Measurements from ENCODE around the gene ABCB9. TPM values are rescaled to one million over a fixed set of nuclear protein-coding genes. Genes with fewer than 3 reads are reported as not detected.

ABCB9 gene
- total RNA-seq, 1 experiment from 2014 or later, result 4.6 TPM

- H3K27ac Mint-ChIP-seq, result no peak overlapping the region
- no peak for DNase-seq
- Histone ChIP-seq H2AK5ac (ENCODE audit: insufficient read length, low read length) (no peak overlapping the region), H3K23me2 (ENCODE audit: insufficient read length, low read depth, low read length, poor library complexity, severe bottlenecking) (no peaks in the 10 kb centered on the region), H2BK5ac (ENCODE audit: insufficient read length, low read length) (no peak overlapping the region), H3K27ac (ENCODE audit: insufficient read length, low read depth, low read length) (no peak overlapping the region), H3K56ac (ENCODE audit: insufficient read length, low read depth, low read length) (no peak overlapping the region), H2AFZ (ENCODE audit: low read length) (no peak overlapping the region), H3K9ac (ENCODE audit: extremely low read depth, insufficient read length, low read length) (no peak overlapping the region), H3K14ac (ENCODE audit: insufficient read depth, low read length) (no peak overlapping the region), H3K4ac (ENCODE audit: low read depth, low read length) (no peak overlapping the region), H3K9me3 (ENCODE audit: control insufficient read depth, low read depth, low read length) (no peaks in the 10 kb centered on the region), H4K91ac (ENCODE audit: insufficient read length, low read depth, low read length) (no peak overlapping the region), H3K27me3 (ENCODE audit: insufficient read depth, low read length) (no peaks in the 10 kb centered on the region), H2BK120ac (ENCODE audit: low read depth, low read length, poor library complexity, severe bottlenecking) (no peak overlapping the region), H3K23ac (ENCODE audit: insufficient read length, low read depth, low read length) (no peak overlapping the region), H4K5ac (ENCODE audit: insufficient read length, low read depth, low read length) (no peak overlapping the region), H2BK20ac (ENCODE audit: low read depth, low read length, poor library complexity, severe bottlenecking) (no peak overlapping the region), H4K20me1 (ENCODE audit: control insufficient read depth, insufficient read depth, insufficient read length) (no peaks in the 10 kb centered on the region), H4K8ac (replicated peaks; ENCODE audit: insufficient read length, low read depth, low read length) (no peak overlapping the region), H2BK12ac (ENCODE audit: insufficient read length, low read depth, low read length) (no peak overlapping the region), H3K4me1 (ENCODE audit: insufficient read depth, low read length) (no peaks in the 10 kb centered on the region), H3K18ac (ENCODE audit: insufficient read length, low read depth, low read length) (no peak overlapping the region), H2BK15ac (ENCODE audit: low read depth, low read length) (no peak overlapping the region), H3K79me2 (ENCODE audit: insufficient read depth, low read length) (no peaks in the 10 kb centered on the region), H3K4me2 (ENCODE audit: insufficient read depth, insufficient read length, low read length) (no peak overlapping the region), H3K79me1 (ENCODE audit: insufficient read depth, low read depth, low read length, poor library complexity, severe bottlenecking) (no peaks in the 10 kb centered on the region), H3T11ph (ENCODE audit: low read length) (no peak overlapping the region)
- WGBS (ENCODE audit: extremely low coverage, insufficient read length, low lambda C conversion rate), result no CpG with 5 or more reads among the region's 22 CpGs
- H3K4me1 Mint-ChIP-seq, result 0 out of 4 replicates have a peak, but pooled peaks cover 0 to 5% of the 10 kb centered on the region in 2 experiments
- H3K36me3 Mint-ChIP-seq (ENCODE audit: insufficient read depth in 1 of 3, low read depth in 3 of 3), result no peaks in the 10 kb centered on the region
- TF ChIP-seq CTCF (conservative IDR thresholded peaks at IDR 0.05), result no peak
- H3K9me3 Mint-ChIP-seq, result no peaks in the 10 kb centered on the region
- no peaks in the 10 kb centered on the region; the same call in none of the 2 replicates for H3K27me3 Mint-ChIP-seq (ENCODE audit: low read depth)
- no peak overlapping the region for H3K4me3 Mint-ChIP-seq
Measured at GRCh38 chr12:122989874-122990419, 23.7 kb upstream of the ABCB9 start.
